Fibroblast of lung (primary cell): ENCODE results near the gene ADARB1. TPM values are rescaled to one million over a fixed set of nuclear protein-coding genes. Genes with fewer than 3 reads are reported as not detected.

Experiments
- DNase-seq, 2 donors: peaks; one replicate each; pipeline versions ENCODE4 v3.0.0 to v3.0.0-alpha.2; 2010; ENCODE audit warnings: low read depth in 2 of 2
- H2AFZ ChIP-seq: 2 replicates; pipeline ENCODE4 v1.5.1; 2012; ENCODE audit warnings: low read length, control low read depth, inconsistent platforms
- H3K27ac ChIP-seq: 2 replicates; pipeline ENCODE4 v1.5.1; 2011; ENCODE audit warnings: low read length, control low read depth; ENCODE audit not compliant: insufficient read depth
- H3K27me3 ChIP-seq: 2 replicates; pipeline ENCODE4 v1.5.1; 2011; ENCODE audit warnings: mild to moderate bottlenecking, low read length; ENCODE audit not compliant: control insufficient read depth, insufficient read depth
- H3K36me3 ChIP-seq: 2 replicates; pipeline ENCODE4 v1.5.1; 2011; ENCODE audit warnings: low read length; ENCODE audit not compliant: control insufficient read depth, insufficient read depth
- H3K4me1 ChIP-seq: 2 replicates; pipeline ENCODE4 v1.5.1; 2011; ENCODE audit warnings: low read length; ENCODE audit not compliant: control insufficient read depth, insufficient read depth; ENCODE audit errors: extremely low read depth
- H3K4me2 ChIP-seq: 2 replicates; pipeline ENCODE4 v1.5.1; 2011; ENCODE audit warnings: low read length, control low read depth; ENCODE audit not compliant: insufficient read depth; ENCODE audit errors: extremely low read depth
- H3K4me3 ChIP-seq, 4 experiments: fragments of 200-600 bp in 1 of 4; sonication (generic) in 1 of 4; replicated peaks in 1 of 4; 2 replicates each; pipeline ENCODE4 v1.5.1; 2011 to 2016; ENCODE audit warnings: low read length in 4 of 4, low read depth in 3 of 4, mild to moderate bottlenecking in 3 of 4, control low read depth in 2 of 4, inconsistent platforms in 1 of 4, mixed read lengths in 1 of 4; ENCODE audit not compliant: insufficient read depth in 1 of 4; ENCODE audit errors: control extremely low read depth in 1 of 4
- H3K79me2 ChIP-seq: 2 replicates; pipeline ENCODE4 v1.5.1; 2012; ENCODE audit warnings: mild to moderate bottlenecking, low read length, inconsistent platforms; ENCODE audit not compliant: control insufficient read depth, insufficient read depth
- H3K9ac ChIP-seq: 2 replicates; pipeline ENCODE4 v1.5.1; 2011; ENCODE audit warnings: mild to moderate bottlenecking, low read length, control low read depth; ENCODE audit not compliant: insufficient read depth
- H3K9me3 ChIP-seq: 2 replicates; pipeline ENCODE4 v1.5.1; 2012; ENCODE audit warnings: low read depth, low read length; ENCODE audit not compliant: control insufficient read depth, insufficient read depth
- H4K20me1 ChIP-seq: 2 replicates; pipeline ENCODE4 v1.5.1; 2011; ENCODE audit warnings: low read length; ENCODE audit not compliant: control insufficient read depth, insufficient read depth; ENCODE audit errors: extremely low read depth
- EZH2 ChIP-seq: IDR thresholded peaks from 2 replicates; pipeline ENCODE4 v1.5.1; 2012; ENCODE audit warnings: low read length, control low read depth, mild to moderate bottlenecking; ENCODE audit errors: missing control alignments
- polyA minus RNA-seq: library from RNA; depleted of rRNA, polyadenylated mRNA; stranded (reverse); fragments of >200 nt; gene quantifications from 2 replicates; pipeline ENCODE4 v1.2.3, GENCODE V29; 2011; ENCODE audit warnings: low replicate concordance
- polyA plus RNA-seq, 2 donors: library from polyadenylated mRNA; depleted of rRNA in 1 of 2; stranded (reverse) in 1 of 2; unstranded in 1 of 2; fragments of >200 nt; gene quantifications; 2 replicates each; pipeline ENCODE4 v1.2.1, GENCODE V29; 2011 to 2012; ENCODE audit warnings: missing spikeins in 1 of 2
- total RNA-seq: library from RNA; depleted of rRNA; stranded (reverse); fragments of >200 nt; gene quantifications from 2 replicates; pipeline ENCODE4 v1.2.1, GENCODE V29; 2014
- TF ChIP-seq, protein P1 (sequence below), 2 donors: IDR thresholded peaks in 1 of 2; conservative IDR thresholded peaks in 1 of 2; 1 replicate in 1 of 2; 2 replicates in 1 of 2; pipeline ENCODE4 v1.5.1; 2011 to 2012; ENCODE audit warnings: low read length in 2 of 2, control low read depth in 1 of 2, inconsistent platforms in 1 of 2, low read depth in 1 of 2, mild to moderate bottlenecking in 1 of 2

Gene ADARB1, protein sequence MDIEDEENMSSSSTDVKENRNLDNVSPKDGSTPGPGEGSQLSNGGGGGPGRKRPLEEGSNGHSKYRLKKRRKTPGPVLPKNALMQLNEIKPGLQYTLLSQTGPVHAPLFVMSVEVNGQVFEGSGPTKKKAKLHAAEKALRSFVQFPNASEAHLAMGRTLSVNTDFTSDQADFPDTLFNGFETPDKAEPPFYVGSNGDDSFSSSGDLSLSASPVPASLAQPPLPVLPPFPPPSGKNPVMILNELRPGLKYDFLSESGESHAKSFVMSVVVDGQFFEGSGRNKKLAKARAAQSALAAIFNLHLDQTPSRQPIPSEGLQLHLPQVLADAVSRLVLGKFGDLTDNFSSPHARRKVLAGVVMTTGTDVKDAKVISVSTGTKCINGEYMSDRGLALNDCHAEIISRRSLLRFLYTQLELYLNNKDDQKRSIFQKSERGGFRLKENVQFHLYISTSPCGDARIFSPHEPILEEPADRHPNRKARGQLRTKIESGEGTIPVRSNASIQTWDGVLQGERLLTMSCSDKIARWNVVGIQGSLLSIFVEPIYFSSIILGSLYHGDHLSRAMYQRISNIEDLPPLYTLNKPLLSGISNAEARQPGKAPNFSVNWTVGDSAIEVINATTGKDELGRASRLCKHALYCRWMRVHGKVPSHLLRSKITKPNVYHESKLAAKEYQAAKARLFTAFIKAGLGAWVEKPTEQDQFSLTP
- total RNA-seq (22.9 and 25.3 TPM in 2 replicates), polyA plus RNA-seq (10.1 and 20.2 TPM in 2 replicates), polyA minus RNA-seq (31.2 and 60.6 TPM in 2 replicates)
- 12.0 and 30.4 TPM in 2 replicates for polyA plus RNA-seq (2012)

DNA sequence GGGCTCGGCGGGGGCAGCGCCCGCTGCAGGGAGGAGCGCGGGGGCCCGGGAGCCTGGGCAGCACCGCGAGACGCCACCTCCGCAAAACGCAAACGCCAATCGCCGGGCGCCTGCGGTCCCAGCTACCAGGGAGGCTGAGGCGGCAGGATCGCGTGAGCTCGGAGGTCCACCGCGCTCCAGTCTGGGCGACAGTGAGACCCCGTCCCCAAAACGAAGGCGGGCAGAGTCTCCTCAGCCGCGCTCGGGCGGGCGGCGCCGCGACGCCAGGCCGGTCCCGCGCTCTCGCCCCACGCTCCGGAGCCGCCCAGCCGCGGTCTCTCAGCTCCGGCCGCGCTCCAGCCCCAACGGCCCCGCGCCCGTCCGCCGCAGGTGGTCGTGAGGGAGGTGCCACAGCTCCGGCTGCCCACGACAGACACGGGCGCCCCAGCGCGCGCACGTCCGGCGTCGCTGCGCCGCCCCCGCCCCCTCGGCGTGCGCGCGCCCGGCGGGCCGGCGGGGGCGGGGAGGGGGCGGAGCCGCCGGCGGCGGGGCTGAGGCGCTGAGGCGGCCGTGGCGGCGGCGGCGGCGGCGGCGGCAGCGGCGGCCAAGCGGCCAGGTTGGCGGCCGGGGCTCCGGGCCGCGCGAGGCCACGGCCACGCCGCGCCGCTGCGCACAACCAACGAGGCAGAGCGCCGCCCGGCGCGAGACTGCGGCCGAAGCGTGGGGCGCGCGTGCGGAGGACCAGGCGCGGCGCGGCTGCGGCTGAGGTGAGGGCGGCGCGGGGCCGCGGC, at the start of gene ADARB1:
TSS of gene ADARB1 (plus strand) at position 533 of the 770 bp plus-strand sequence. CDS start 97,077 bp downstream, outside the sequence.
- H3K79me2 ChIP-seq, result peaks cover 3% of the 10 kb centered on the region

DNA sequence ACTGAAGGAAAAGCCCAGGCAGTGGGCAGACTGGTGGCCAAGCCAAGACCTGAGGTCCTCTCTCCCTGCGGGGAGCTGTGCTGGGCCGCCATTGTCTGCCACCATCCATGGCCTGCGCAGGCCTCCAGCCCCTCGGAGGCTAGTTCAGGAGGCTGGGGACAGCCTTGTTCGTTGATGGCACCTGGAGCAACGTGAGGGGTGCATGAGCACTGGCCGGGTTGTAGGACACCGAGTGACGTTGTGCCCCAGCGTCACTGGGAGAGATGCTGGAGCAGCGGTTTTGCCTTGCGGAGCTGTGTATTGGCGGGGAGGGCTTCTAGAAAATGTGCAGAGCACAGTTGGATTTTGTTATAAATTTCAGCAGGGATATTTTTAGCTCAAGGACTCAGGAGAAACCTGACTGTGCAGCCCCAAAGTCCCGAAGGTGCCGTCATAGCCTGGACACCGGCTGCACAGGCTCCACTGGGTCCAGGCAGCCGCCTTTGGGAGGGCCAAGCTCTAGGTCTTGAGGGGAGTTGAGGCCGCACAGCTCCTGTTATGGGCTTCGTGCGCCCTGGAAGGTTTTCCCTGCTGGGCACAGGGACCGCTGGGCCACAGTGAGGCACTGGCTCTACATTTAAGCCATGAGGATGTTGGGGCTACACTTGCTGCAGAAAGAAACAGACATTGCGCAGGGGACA, 48.2 kb upstream of the ADARB1 start:
- TF ChIP-seq EZH2, result no peak
- TF ChIP-seq, protein P1, sequence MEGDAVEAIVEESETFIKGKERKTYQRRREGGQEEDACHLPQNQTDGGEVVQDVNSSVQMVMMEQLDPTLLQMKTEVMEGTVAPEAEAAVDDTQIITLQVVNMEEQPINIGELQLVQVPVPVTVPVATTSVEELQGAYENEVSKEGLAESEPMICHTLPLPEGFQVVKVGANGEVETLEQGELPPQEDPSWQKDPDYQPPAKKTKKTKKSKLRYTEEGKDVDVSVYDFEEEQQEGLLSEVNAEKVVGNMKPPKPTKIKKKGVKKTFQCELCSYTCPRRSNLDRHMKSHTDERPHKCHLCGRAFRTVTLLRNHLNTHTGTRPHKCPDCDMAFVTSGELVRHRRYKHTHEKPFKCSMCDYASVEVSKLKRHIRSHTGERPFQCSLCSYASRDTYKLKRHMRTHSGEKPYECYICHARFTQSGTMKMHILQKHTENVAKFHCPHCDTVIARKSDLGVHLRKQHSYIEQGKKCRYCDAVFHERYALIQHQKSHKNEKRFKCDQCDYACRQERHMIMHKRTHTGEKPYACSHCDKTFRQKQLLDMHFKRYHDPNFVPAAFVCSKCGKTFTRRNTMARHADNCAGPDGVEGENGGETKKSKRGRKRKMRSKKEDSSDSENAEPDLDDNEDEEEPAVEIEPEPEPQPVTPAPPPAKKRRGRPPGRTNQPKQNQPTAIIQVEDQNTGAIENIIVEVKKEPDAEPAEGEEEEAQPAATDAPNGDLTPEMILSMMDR (conservative IDR thresholded peaks at IDR 0.05 in 1 of 2, IDR thresholded peaks at IDR 0.05 in 1 of 2; ENCODE audit: low read depth in 1 of 2, low read length in 2 of 2), result no peak
- no peak overlapping the region for H2AFZ ChIP-seq
- no peak overlapping the region for H3K4me2 ChIP-seq
- H3K9me3 ChIP-seq, result no peaks in the 10 kb centered on the region
- no peak overlapping the region for H3K4me3 ChIP-seq
- no peaks in the 10 kb centered on the region for H3K36me3 ChIP-seq
- no peaks in the 10 kb centered on the region for H4K20me1 ChIP-seq
- DNase-seq, result no peak
- no peaks in the 10 kb centered on the region for H3K79me2 ChIP-seq
- H3K27me3 ChIP-seq, result no peaks in the 10 kb centered on the region
- H3K27ac ChIP-seq, result no peak overlapping the region
- no peaks in the 10 kb centered on the region for H3K4me1 ChIP-seq
- no peak overlapping the region for H3K9ac ChIP-seq

More for the DNA sequence above, at the start of gene ADARB1:
- Histone ChIP-seq H3K27me3 (no peaks in the 10 kb centered on the region), H3K27ac (peak within 1 kb of the TSS; percentile 63), H3K4me3 (peak within 1 kb of the TSS; percentile 63 to 85 (median 68)), H4K20me1 (no peaks in the 10 kb centered on the region), H3K36me3 (no peaks in the 10 kb centered on the region), H3K4me1 (no peaks in the 10 kb centered on the region), H3K4me2 (peak within 1 kb of the TSS; percentile 72), H2AFZ (peak within 1 kb of the TSS; percentile 74), H3K9me3 (no peaks in the 10 kb centered on the region), H3K9ac (peak within 1 kb of the TSS; percentile 76)
- DNase-seq, result peak; percentile 49 to 55
- TF ChIP-seq, protein P1 (conservative IDR thresholded peaks at IDR 0.05 in 1 of 2, IDR thresholded peaks at IDR 0.05 in 1 of 2; ENCODE audit: low read depth in 1 of 2, low read length in 2 of 2), result no peak
- no peak for TF ChIP-seq EZH2
